Peyer's patch (tissue), 4 donors: ENCODE measurements around the gene MB21D2. TPM values are rescaled to one million over a fixed set of nuclear protein-coding genes. Genes with fewer than 3 reads are reported as not detected.

ENCODE experiments used
- DNase-seq, 3 donors: peaks; one replicate each; pipeline ENCODE4 v3.0.0-alpha.2; 2017 to 2019
- H3K27ac ChIP-seq, 4 donors: fragments of 200-600 bp; sonication (generic); one replicate each; pipeline ENCODE4 v1.5.1; 2016 to 2019
- H3K27me3 ChIP-seq, 2 donors: fragments of 200-600 bp; sonication (generic); one replicate each; pipeline ENCODE4 v1.5.1; 2019
- H3K36me3 ChIP-seq, 3 donors: fragments of 200-600 bp; sonication (generic); one replicate each; pipeline ENCODE4 v1.5.1; 2016 to 2019
- H3K4me1 ChIP-seq, 4 donors: fragments of 200-600 bp; sonication (generic); one replicate each; pipeline ENCODE4 v1.5.1; 2016 to 2019
- H3K4me3 ChIP-seq, 4 donors: fragments of 200-600 bp; sonication (generic); 1 replicate in 3 of 4; 2 replicates in 1 of 4; pipeline ENCODE4 v1.5.1; 2016 to 2019; ENCODE audit warnings: mild to moderate bottlenecking in 1 of 4
- H3K9me3 ChIP-seq, 4 donors: fragments of 200-600 bp; sonication (generic); one replicate each; pipeline ENCODE4 v1.5.1; 2016 to 2019; ENCODE audit warnings: mild to moderate bottlenecking in 1 of 4
- POLR2A ChIP-seq, 2 donors: fragments of 450-650 bp; IDR thresholded peaks; one replicate each; pipeline ENCODE4 v1.5.1; 2017; ENCODE audit warnings: antibody characterized with exemption in 2 of 2, mild to moderate bottlenecking in 2 of 2, moderate library complexity in 2 of 2
- total RNA-seq, 4 donors: library from RNA; depleted of rRNA; stranded (reverse); fragments of >200 nt; gene quantifications; one replicate each; pipeline ENCODE4 v1.1.0, GENCODE V29; 2016
- TF ChIP-seq, protein P1 (sequence below), 6 experiments: fragments of 450-650 bp in 4 of 6; fragments of 200-600 bp in 2 of 6; sonication (generic) in 1 of 6; IDR thresholded peaks; one replicate each; pipeline ENCODE4 v1.5.1; 2017 to 2019; ENCODE audit warnings: antibody characterized with exemption in 6 of 6, mild to moderate bottlenecking in 3 of 6, moderate library complexity in 1 of 6

MB21D2 gene
- total RNA-seq, 4 donors from 2014 or later: 6.6 to 16.6 (median 13.0) TPM

DNA sequence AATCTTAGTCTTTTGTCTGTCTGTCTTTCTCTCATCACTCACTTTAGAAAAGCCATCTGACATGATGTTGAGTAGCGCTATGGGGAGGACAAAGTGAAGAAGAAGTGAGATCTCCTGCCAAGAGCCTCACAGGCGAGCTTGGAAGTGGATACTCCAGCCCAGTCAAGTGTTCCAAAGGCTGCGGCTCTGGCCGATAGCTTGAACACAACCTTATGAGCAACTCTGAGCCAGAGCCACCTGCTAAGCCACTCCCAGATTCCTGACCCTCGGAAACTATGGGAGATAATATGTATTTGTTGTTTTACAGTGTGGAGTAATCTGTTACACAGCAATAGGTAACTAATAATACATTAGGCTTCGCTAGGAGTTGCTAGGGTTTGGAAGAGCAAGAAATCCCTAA, 76.2 kb downstream of the MB21D2 start:
- TF ChIP-seq POLR2A (IDR thresholded peaks at IDR 0.05): peak in 1 of 2 donors; percentile 26
- TF ChIP-seq, protein P1, sequence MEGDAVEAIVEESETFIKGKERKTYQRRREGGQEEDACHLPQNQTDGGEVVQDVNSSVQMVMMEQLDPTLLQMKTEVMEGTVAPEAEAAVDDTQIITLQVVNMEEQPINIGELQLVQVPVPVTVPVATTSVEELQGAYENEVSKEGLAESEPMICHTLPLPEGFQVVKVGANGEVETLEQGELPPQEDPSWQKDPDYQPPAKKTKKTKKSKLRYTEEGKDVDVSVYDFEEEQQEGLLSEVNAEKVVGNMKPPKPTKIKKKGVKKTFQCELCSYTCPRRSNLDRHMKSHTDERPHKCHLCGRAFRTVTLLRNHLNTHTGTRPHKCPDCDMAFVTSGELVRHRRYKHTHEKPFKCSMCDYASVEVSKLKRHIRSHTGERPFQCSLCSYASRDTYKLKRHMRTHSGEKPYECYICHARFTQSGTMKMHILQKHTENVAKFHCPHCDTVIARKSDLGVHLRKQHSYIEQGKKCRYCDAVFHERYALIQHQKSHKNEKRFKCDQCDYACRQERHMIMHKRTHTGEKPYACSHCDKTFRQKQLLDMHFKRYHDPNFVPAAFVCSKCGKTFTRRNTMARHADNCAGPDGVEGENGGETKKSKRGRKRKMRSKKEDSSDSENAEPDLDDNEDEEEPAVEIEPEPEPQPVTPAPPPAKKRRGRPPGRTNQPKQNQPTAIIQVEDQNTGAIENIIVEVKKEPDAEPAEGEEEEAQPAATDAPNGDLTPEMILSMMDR (IDR thresholded peaks at IDR 0.05): no peak
- H3K27ac ChIP-seq: peak overlapping the region in 2 of 4 donors; percentile 22 to 41
- no peaks in the 10 kb centered on the region for H3K27me3 ChIP-seq
- H3K4me3 ChIP-seq: no peak overlapping the region
- no peaks in the 10 kb centered on the region for H3K36me3 ChIP-seq
- peak in 1 of 3 donors; percentile 59 for DNase-seq
- H3K4me1 ChIP-seq: peaks cover 0 to 14% (median 0%) of the 10 kb centered on the region in 4 donors
- H3K9me3 ChIP-seq: no peaks in the 10 kb centered on the region

GRCh38 chr3:192840143-192840836, 77.4 kb downstream of the MB21D2 start:
- Histone ChIP-seq H3K9me3 (no peaks in the 10 kb centered on the region), H3K4me1 (peaks cover 0 to 14% (median 0%) of the 10 kb centered on the region in 4 donors), H3K27ac (no peak overlapping the region), H3K27me3 (no peaks in the 10 kb centered on the region), H3K36me3 (no peaks in the 10 kb centered on the region), H3K4me3 (no peak overlapping the region)
- TF ChIP-seq, protein P1 (IDR thresholded peaks at IDR 0.05): no peak
- TF ChIP-seq POLR2A (IDR thresholded peaks at IDR 0.05): no peak
- DNase-seq: no peak

- TF ChIP-seq POLR2A (IDR thresholded peaks at IDR 0.05): no peak
- TF ChIP-seq, protein P1 (IDR thresholded peaks at IDR 0.05): no peak
- Histone ChIP-seq H3K4me1 (peaks cover 0 to 7% (median 0%) of the 10 kb centered on the region in 4 donors), H3K4me3 (no peak overlapping the region), H3K27me3 (no peaks in the 10 kb centered on the region), H3K36me3 (no peaks in the 10 kb centered on the region), H3K9me3 (no peaks in the 10 kb centered on the region), H3K27ac (no peak overlapping the region)
- DNase-seq: no peak
Observed at GRCh38 chr3:192835818-192836815, 81.5 kb downstream of the MB21D2 start.

DNA sequence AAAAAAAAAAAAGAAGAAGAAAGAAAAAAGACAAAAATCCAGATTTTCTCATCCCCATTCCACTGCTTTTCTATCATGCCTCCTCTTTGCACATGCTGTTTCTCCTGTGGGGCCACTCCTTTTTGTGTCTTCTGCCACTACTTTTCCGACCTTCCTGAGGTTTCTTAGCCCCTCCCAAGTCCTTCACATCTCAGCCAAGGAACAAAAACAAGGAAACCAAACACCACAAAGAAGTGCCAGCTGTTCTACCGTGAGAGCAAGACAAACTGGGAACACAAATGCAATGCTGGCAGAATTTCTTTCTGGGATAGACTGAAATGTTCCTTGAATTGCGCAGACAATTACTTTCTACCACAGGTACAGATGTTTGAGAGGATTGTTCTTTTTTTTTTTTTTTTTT, 83.2 kb downstream of the MB21D2 start:
- peaks cover 0 to 3% (median 0%) of the 10 kb centered on the region in 4 donors for H3K4me1 ChIP-seq
- no peaks in the 10 kb centered on the region for H3K9me3 ChIP-seq
- H3K4me3 ChIP-seq: no peak overlapping the region
- H3K27me3 ChIP-seq: no peaks in the 10 kb centered on the region
- no peak overlapping the region for H3K27ac ChIP-seq
- DNase-seq: no peak
- TF ChIP-seq, protein P1 (IDR thresholded peaks at IDR 0.05): no peak
- TF ChIP-seq POLR2A (IDR thresholded peaks at IDR 0.05): no peak
- H3K36me3 ChIP-seq: no peaks in the 10 kb centered on the region

GRCh38 chr3:192833177-192833890, 84.3 kb downstream of the MB21D2 start:
- H3K4me3 ChIP-seq: no peak overlapping the region
- TF ChIP-seq, protein P1 (IDR thresholded peaks at IDR 0.05): no peak
- no peak for TF ChIP-seq POLR2A (IDR thresholded peaks at IDR 0.05)
- DNase-seq: no peak
- no peaks in the 10 kb centered on the region for H3K27me3 ChIP-seq
- H3K27ac ChIP-seq: peak overlapping the region in 2 of 4 donors; percentile 13 to 62
- no peaks in the 10 kb centered on the region for H3K36me3 ChIP-seq
- H3K4me1 ChIP-seq: peaks cover 0 to 3% (median 0%) of the 10 kb centered on the region in 4 donors
- H3K9me3 ChIP-seq: no peaks in the 10 kb centered on the region
